K562 (cell line): ENCODE results near the gene CCDC97. TPM values are rescaled to one million over a fixed set of nuclear protein-coding genes. Genes with fewer than 3 reads are reported as not detected.

ENCODE experiments used
- ATAC-seq: fragments of 200-7000 bp; cut with Tn5 transposase; 3 replicates; pipeline ENCODE4 v1.9.1; 2020; ENCODE audit warnings: moderate library complexity
- BruUV-seq: library from RNA; stranded (reverse); fragments of 400-500 nt; replicated peaks from 2 replicates; lab custom pipeline; 2021; lab: Mats Ljungman, UMichigan
- CTCF ChIA-PET: fragments of 300-600 bp; formaldehyde crosslinking; extraction: SDS; loops from one replicate; lab custom pipeline; 2021; ENCODE audit warnings: low intra/inter-chr PET ratio; lab: Yijun Ruan, JAX
- POLR2A ChIA-PET: fragments of 300-600, 350-650 bp; sonication (Branson Sonifier 250); formaldehyde crosslinking; extraction: SDS; loops from one replicate; lab custom pipeline; 2021; ENCODE audit warnings: antibody characterized with exemption, inconsistent platforms; lab: Yijun Ruan, JAX
- DNase-seq, 4 experiments: peaks; one replicate each; pipeline versions ENCODE4 v3.0.0 to v3.0.0-alpha.2; 2011 to 2018; ENCODE audit warnings: low spot score in 3 of 4, mixed read lengths in 3 of 4; ENCODE audit errors: extremely low read depth in 1 of 4
- FAIRE-seq: peaks from 2 replicates; lab custom pipeline; 2011; peaks lifted over from hg19 to GRCh38; lab: Jason Lieb, UNC
- H2AFZ ChIP-seq: 2 replicates; pipeline ENCODE4 v1.6.0; 2011; ENCODE audit warnings: low read depth, low read length, control low read depth, inconsistent platforms
- H3K27ac ChIP-seq: fragments of 200-600 bp; 3 replicates; pipeline ENCODE4 v1.8.0; 2011; ENCODE audit warnings: low read depth, mild to moderate bottlenecking, control low read depth, inconsistent platforms, low read length, moderate library complexity, mixed read lengths; ENCODE audit errors: extremely low read depth
- H3K27me3 ChIP-seq, 2 experiments: fragments of 300-600 bp in 1 of 2; 2 replicates in 1 of 2; 3 replicates in 1 of 2; pipeline versions ENCODE4 v1.6.0 to v1.8.0; 2011; ENCODE audit warnings: inconsistent platforms in 2 of 2, low read length in 2 of 2, mild to moderate bottlenecking in 1 of 2, mixed read lengths in 1 of 2, moderate library complexity in 1 of 2; ENCODE audit not compliant: control insufficient read depth in 2 of 2, insufficient read depth in 2 of 2
- H3K36me3 ChIP-seq: fragments of 300-600 bp; 3 replicates; pipeline ENCODE4 v1.8.0; 2011; ENCODE audit warnings: mild to moderate bottlenecking, low read length, inconsistent platforms; ENCODE audit not compliant: control insufficient read depth, insufficient read depth
- H3K4me1 ChIP-seq, 2 experiments: fragments of 200-600 bp in 1 of 2; replicated peaks in 1 of 2; 2 replicates in 1 of 2; 3 replicates in 1 of 2; pipeline versions ENCODE4 v1.5.1 to v1.8.0; 2011; ENCODE audit warnings: inconsistent platforms in 2 of 2, low read length in 2 of 2, mild to moderate bottlenecking in 1 of 2, mixed read lengths in 1 of 2, moderate library complexity in 1 of 2; ENCODE audit not compliant: control insufficient read depth in 2 of 2, insufficient read depth in 2 of 2
- H3K4me2 ChIP-seq: 2 replicates; pipeline ENCODE4 v1.6.1; 2011; ENCODE audit warnings: low read length, control low read depth, inconsistent platforms, mixed read lengths; ENCODE audit not compliant: insufficient read depth
- H3K4me3 ChIP-seq: fragments of 200-600 bp; sonication (generic), shearing (Covaris generic); 2 replicates; pipeline ENCODE4 v1.5.1; 2016; ENCODE audit warnings: control low read depth, inconsistent platforms
- H3K79me2 ChIP-seq: fragments of 200-600 bp; 3 replicates; pipeline ENCODE4 v1.8.0; 2011; ENCODE audit warnings: low read length, inconsistent platforms; ENCODE audit not compliant: control insufficient read depth, insufficient read depth
- H3K9ac ChIP-seq, 2 experiments: 2 replicates each; pipeline versions ENCODE4 v1.6.0 to v1.6.1; 2011; ENCODE audit warnings: low read depth in 2 of 2, low read length in 2 of 2, control low read depth in 1 of 2, inconsistent platforms in 1 of 2, mild to moderate bottlenecking in 1 of 2, mixed read lengths in 1 of 2; ENCODE audit not compliant: insufficient read depth in 1 of 2
- H3K9me1 ChIP-seq: one replicate; pipeline ENCODE4 v1.6.0; 2011; ENCODE audit warnings: inconsistent platforms, mild to moderate bottlenecking, low read length, moderate library complexity; ENCODE audit not compliant: control insufficient read depth, insufficient read depth
- H3K9me3 ChIP-seq: replicated peaks from 2 replicates; pipeline ENCODE4 v1.5.1; 2011; ENCODE audit warnings: low read depth, low read length, inconsistent platforms; ENCODE audit not compliant: control insufficient read depth, insufficient read depth
- H4K20me1 ChIP-seq: replicated peaks from 2 replicates; pipeline ENCODE4 v1.6.1; 2011; ENCODE audit warnings: low read length, inconsistent platforms, mixed read lengths; ENCODE audit not compliant: control insufficient read depth, insufficient read depth
- ELF2 ChIP-seq: fragments of 250-450 bp; sonication (Bioruptor Pico); IDR thresholded peaks from 2 replicates; pipeline ENCODE4 v1.5.0; 2021; ENCODE audit warnings: mild to moderate bottlenecking
- MAFG ChIP-seq: fragments of 450-650 bp; conservative IDR thresholded peaks from 2 replicates; pipeline ENCODE4 v1.6.1; 2016; ENCODE audit warnings: missing genetic modification characterization, missing compliant biosample characterization
- POLR2A ChIP-seq: fragments of 450-650 bp; conservative IDR thresholded peaks from 2 replicates; pipeline ENCODE4 v1.6.1; 2016
- SMARCA4 ChIP-seq: fragments of 450-650 bp; IDR thresholded peaks from 2 replicates; pipeline ENCODE4 v1.6.1; 2016
- SPI1 ChIP-seq: IDR thresholded peaks from 2 replicates; pipeline ENCODE4 v1.6.1; 2011; ENCODE audit warnings: low read depth, low read length, control low read depth, borderline replicate concordance
- ZNF133 ChIP-seq: fragments of 250-450 bp; sonication (Bioruptor Pico); IDR thresholded peaks from 2 replicates; pipeline ENCODE4 v1.4.0; 2020; ENCODE audit warnings: mild to moderate bottlenecking
- WGBS: fragments of 100-300 bp; shearing (Covaris generic); methylation state at CpG from one replicate; pipeline ENCODE4 v1.1.6; 2016; ENCODE audit warnings: low coverage, mixed read lengths; ENCODE audit not compliant: insufficient coverage; ENCODE audit errors: missing lambda C conversion rate; 5-methylcytosine and 5-hydroxymethylcytosine counted together
- in situ Hi-C: fragments of 300-500 bp; cut with MboI; formaldehyde crosslinking; loops from 4 replicates; pipeline ENCODE4 v1.15.0; 2018; ENCODE audit warnings: inconsistent platforms, mixed read lengths
- intact Hi-C: fragments of 100-400 bp; cut with micrococcal nuclease; formaldehyde crosslinking; loops from 2 replicates; pipeline ENCODE4 v1.14.2; 2022
- polyA plus RNA-seq, 8 experiments: library from polyadenylated mRNA; depleted of rRNA in 4 of 8; stranded (reverse) in 5 of 8; unstranded in 3 of 8; fragments of >200 nt; fragmentation: Nextera tagmentation in 2 of 8; fragmentation: Illumina TruSeq in 1 of 8; extraction: Ambion mirVana in 2 of 8; extraction: Trizol in 1 of 8; gene quantifications; 2 replicates each; pipeline versions ENCODE4 v1.2.1 to v1.2.3, GENCODE V29; 2011 to 2014; ENCODE audit warnings: inconsistent platforms in 1 of 8, missing spikeins in 1 of 8
- total RNA-seq, 7 experiments: library from RNA; depleted of rRNA in 6 of 7; stranded (reverse); fragments of >200 nt in 6 of 7; fragmentation: Illumina TruSeq in 2 of 7; extraction: Trizol in 2 of 7; gene quantifications; 2 replicates each; pipeline versions ENCODE4 v1.2.1 to v1.2.3, GENCODE V29; 2011 to 2021; ENCODE audit warnings: low replicate concordance in 1 of 7
- TF ChIP-seq, protein P1 (sequence below): sonication (generic); formaldehyde crosslinking; IDR thresholded peaks from 2 replicates; pipeline ENCODE4 v1.8.0; 2022; ENCODE audit warnings: missing genetic modification reagents, mild to moderate bottlenecking, moderate library complexity, borderline replicate concordance
- TF ChIP-seq, protein P2 (sequence below): fragments of 250-450 bp; sonication (Bioruptor Pico); IDR thresholded peaks from 2 replicates; pipeline ENCODE4 v1.5.0; 2020; ENCODE audit warnings: mild to moderate bottlenecking, borderline replicate concordance
- TF ChIP-seq, protein P3 (sequence below): sonication (generic); formaldehyde crosslinking; IDR thresholded peaks from 2 replicates; pipeline ENCODE4 v1.8.0; 2022; ENCODE audit warnings: mild to moderate bottlenecking, missing genetic modification reagents

CCDC97 gene
- total and polyA plus RNA-seq, 9 of the 15 experiments (the other 6 are each of a cell fraction or from before 2014, with no cell fraction given), result 0.60 to 16.5 (median 7.0) TPM

DNA sequence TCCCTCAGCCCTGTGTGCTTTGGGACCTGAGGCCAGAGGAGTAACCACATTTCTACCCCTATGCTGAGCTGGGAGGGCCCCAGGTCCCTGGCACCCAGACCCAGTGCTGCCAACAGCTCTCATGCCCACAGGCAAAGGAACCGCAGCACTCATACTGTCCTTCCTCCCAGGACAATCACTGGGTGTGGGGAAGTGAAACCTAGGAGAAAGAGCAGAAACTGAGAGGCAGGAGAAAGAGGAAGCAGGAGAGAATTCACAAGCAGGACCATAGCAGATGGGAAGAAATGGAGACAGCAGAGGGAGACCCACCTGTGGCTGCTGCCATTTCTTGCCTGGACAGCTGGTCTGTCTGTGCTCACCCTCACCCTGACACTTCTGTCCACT, 18.9 kb downstream of the CCDC97 start:
- DNase-seq, result no peak
- Histone ChIP-seq H3K4me2 (no peak overlapping the region), H3K9ac (no peak overlapping the region; a peak in 1 of 4 replicates), H3K27ac (no peak overlapping the region; the same call in 2 of the 3 replicates), H3K9me1 (peaks cover 4% of the 10 kb centered on the region), H3K9me3 (no peaks in the 10 kb centered on the region), H3K27me3 (no peaks in the 10 kb centered on the region), H3K4me1 (peaks cover 41 to 53% of the 10 kb centered on the region in 2 experiments), H3K4me3 (no peak overlapping the region), H3K79me2 (peaks cover 34% of the 10 kb centered on the region), H2AFZ (no peak overlapping the region), H4K20me1 (peaks cover 3% of the 10 kb centered on the region), H3K36me3 (peaks cover 73% of the 10 kb centered on the region)
- ChIA-PET POLR2A (interaction anchor here (0.6 to 1.0 kb wide), 5 partner anchors 10 to 35 kb away, joined by 3 to 4 read pairs (median 3); partner anchors contain the start of genes B9D2 and CCDC97), CTCF (no interaction called here)
- ATAC-seq, result no peak
- BruUV-seq, result no TSS peak
- FAIRE-seq, result no peak
- TF ChIP-seq, protein P1, sequence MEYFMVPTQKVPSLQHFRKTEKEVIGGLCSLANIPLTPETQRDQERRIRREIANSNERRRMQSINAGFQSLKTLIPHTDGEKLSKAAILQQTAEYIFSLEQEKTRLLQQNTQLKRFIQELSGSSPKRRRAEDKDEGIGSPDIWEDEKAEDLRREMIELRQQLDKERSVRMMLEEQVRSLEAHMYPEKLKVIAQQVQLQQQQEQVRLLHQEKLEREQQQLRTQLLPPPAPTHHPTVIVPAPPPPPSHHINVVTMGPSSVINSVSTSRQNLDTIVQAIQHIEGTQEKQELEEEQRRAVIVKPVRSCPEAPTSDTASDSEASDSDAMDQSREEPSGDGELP, result no peak
- TF ChIP-seq ZNF133 (CRISPR knock-in tag) (no peak), SPI1 (peak; percentile 2; the same call in 1 of the 2 replicates)
- WGBS, result 73% methylated on average over 1 of the region's 1 CpG
- intact Hi-C loops, result loop anchor here (10.0 kb wide), 1 partner anchor 236 kb away; no protein-coding TSS in a partner anchor
- in situ Hi-C loops, result no loop called here

DNA sequence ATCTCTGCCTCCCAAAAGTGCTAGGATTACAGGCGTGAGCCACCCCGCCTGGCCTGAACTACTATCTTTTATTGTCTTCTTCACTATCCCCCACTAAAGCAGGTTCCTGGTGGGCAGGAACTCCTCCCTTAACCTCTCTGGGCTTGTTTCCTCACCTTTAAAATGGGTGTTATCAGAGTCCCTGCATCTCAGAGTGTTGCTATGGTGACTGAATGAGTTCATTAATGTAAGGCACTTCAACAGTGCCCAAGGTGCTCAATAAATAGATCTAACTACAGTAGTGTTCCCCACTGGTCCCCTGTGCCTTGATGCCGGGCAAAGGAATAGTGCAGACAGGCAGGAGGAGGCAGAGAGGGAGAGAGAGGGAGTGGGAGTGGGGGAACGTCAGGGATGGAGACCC, 20.5 kb downstream of the CCDC97 start:
- H3K9ac ChIP-seq, result no peak overlapping the region
- no peak overlapping the region for H3K4me2 ChIP-seq
- ChIA-PET CTCF (no interaction called here), POLR2A (interaction anchor here (0.7 kb wide), 1 partner anchor 110 kb away, joined by 3 read pairs; no protein-coding TSS in a partner anchor)
- H3K27me3 ChIP-seq, result no peaks in the 10 kb centered on the region
- no peak for TF ChIP-seq MAFG (tag)
- TF ChIP-seq POLR2A, result no peak
- no peak for TF ChIP-seq SMARCA4
- no peak for TF ChIP-seq ELF2
- TF ChIP-seq, protein P2, sequence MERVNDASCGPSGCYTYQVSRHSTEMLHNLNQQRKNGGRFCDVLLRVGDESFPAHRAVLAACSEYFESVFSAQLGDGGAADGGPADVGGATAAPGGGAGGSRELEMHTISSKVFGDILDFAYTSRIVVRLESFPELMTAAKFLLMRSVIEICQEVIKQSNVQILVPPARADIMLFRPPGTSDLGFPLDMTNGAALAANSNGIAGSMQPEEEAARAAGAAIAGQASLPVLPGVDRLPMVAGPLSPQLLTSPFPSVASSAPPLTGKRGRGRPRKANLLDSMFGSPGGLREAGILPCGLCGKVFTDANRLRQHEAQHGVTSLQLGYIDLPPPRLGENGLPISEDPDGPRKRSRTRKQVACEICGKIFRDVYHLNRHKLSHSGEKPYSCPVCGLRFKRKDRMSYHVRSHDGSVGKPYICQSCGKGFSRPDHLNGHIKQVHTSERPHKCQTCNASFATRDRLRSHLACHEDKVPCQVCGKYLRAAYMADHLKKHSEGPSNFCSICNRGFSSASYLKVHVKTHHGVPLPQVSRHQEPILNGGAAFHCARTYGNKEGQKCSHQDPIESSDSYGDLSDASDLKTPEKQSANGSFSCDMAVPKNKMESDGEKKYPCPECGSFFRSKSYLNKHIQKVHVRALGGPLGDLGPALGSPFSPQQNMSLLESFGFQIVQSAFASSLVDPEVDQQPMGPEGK, result no peak
- TF ChIP-seq, protein P3, sequence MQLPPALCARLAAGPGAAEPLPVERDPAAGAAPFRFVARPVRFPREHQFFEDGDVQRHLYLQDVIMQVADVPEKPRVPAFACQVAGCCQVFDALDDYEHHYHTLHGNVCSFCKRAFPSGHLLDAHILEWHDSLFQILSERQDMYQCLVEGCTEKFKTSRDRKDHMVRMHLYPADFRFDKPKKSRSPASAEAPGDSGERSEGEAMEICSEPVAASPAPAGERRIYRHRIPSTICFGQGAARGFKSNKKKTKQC (CRISPR knock-in tag), result no peak
- H2AFZ ChIP-seq, result no peak overlapping the region
- peaks cover 24% of the 10 kb centered on the region for H3K79me2 ChIP-seq
- H3K27ac ChIP-seq, result no peak overlapping the region
- H4K20me1 ChIP-seq, result peaks cover 3% of the 10 kb centered on the region; the same call in 1 of the 2 replicates
- WGBS, result 95% methylated on average over 3 of the region's 4 CpGs
- ATAC-seq (no peak), FAIRE-seq (no peak), DNase-seq (no peak)
- intact Hi-C loops, result no loop called here
- BruUV-seq, result no TSS peak
- peaks cover 24 to 36% of the 10 kb centered on the region in 2 experiments for H3K4me1 ChIP-seq
- no peak overlapping the region for H3K4me3 ChIP-seq
- in situ Hi-C loops, result no loop called here
- peaks cover 79% of the 10 kb centered on the region; the same call in 2 of the 3 replicates for H3K36me3 ChIP-seq
- H3K9me1 ChIP-seq, result peaks cover 4% of the 10 kb centered on the region
- H3K9me3 ChIP-seq, result no peaks in the 10 kb centered on the region
